Lower leg skin (tissue), 4 donors: ENCODE results near the gene DGKA. TPM values are rescaled to one million over a fixed set of nuclear protein-coding genes. Genes with fewer than 3 reads are reported as not detected.

Experiments used
- DNase-seq, 2 donors: peaks; one replicate each; pipeline ENCODE4 v3.0.0-alpha.2; 2019; ENCODE audit warnings: low spot score in 2 of 2
- H3K4me3 ChIP-seq: fragments of 200-600 bp; sonication (generic); 2 replicates; pipeline ENCODE4 v1.5.1; 2017; ENCODE audit warnings: mild to moderate bottlenecking, low read depth; ENCODE audit not compliant: poor library complexity, severe bottlenecking
- POLR2A ChIP-seq, 2 donors: fragments of 450-650 bp; IDR thresholded peaks; one replicate each; pipeline ENCODE4 v1.6.1; 2016 to 2017; ENCODE audit warnings: antibody characterized with exemption in 2 of 2, mild to moderate bottlenecking in 1 of 2, moderate library complexity in 1 of 2
- WGBS, 2 donors: methylation state at CpG; one replicate each; pipeline ENCODE4 v1.1.5; 2018; 5-methylcytosine and 5-hydroxymethylcytosine counted together
- intact Hi-C: fragments of 100-400 bp; cut with DNase I; formaldehyde crosslinking; loops from one replicate; pipeline ENCODE4 v1.15.0; 2023; ENCODE audit warnings: low total_unique reads
- total RNA-seq, 4 donors: library from RNA; depleted of rRNA; stranded (reverse); fragments of >200 nt; gene quantifications; one replicate each; pipeline ENCODE4 v1.1.0, GENCODE V29; 2016
- TF ChIP-seq, protein P1 (sequence below), 3 donors: fragments of 450-650 bp; IDR thresholded peaks; one replicate each; pipeline ENCODE4 v1.5.1; 2016; ENCODE audit warnings: antibody characterized with exemption in 3 of 3, mild to moderate bottlenecking in 3 of 3, moderate library complexity in 2 of 3

The DGKA gene
- total RNA-seq, 4 donors from 2014 or later: 139 to 354 (median 176) TPM

DNA sequence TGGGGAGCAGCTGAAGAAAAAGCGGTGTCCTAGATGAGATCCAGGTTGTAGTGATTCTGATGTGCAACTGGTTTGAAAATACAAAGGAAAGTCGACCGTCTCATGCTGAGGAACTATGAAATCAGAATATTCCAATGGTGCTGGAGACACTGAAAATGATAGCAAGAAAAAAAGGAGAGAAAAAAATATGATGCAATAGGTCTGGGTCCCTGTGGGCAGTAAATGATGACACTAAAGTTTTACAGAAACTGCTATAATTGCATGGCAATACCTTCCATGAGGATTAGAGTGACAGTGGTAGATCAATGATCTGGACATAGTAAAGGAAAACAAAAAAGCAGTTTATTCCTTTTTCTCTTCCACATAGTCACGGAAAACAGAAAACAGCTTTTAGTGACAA, 5.6 kb upstream of the DGKA start:
- TF ChIP-seq, protein P1, sequence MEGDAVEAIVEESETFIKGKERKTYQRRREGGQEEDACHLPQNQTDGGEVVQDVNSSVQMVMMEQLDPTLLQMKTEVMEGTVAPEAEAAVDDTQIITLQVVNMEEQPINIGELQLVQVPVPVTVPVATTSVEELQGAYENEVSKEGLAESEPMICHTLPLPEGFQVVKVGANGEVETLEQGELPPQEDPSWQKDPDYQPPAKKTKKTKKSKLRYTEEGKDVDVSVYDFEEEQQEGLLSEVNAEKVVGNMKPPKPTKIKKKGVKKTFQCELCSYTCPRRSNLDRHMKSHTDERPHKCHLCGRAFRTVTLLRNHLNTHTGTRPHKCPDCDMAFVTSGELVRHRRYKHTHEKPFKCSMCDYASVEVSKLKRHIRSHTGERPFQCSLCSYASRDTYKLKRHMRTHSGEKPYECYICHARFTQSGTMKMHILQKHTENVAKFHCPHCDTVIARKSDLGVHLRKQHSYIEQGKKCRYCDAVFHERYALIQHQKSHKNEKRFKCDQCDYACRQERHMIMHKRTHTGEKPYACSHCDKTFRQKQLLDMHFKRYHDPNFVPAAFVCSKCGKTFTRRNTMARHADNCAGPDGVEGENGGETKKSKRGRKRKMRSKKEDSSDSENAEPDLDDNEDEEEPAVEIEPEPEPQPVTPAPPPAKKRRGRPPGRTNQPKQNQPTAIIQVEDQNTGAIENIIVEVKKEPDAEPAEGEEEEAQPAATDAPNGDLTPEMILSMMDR (IDR thresholded peaks at IDR 0.05): no peak
- TF ChIP-seq POLR2A (IDR thresholded peaks at IDR 0.05): no peak
- intact Hi-C loops: loop anchor here (10.0 kb wide), 1 partner anchor 91 kb away; no protein-coding TSS in a partner anchor
- no peak overlapping the region for H3K4me3 ChIP-seq
- 71 to 81% methylated on average over 4 of the region's 4 CpGs for WGBS, 2 donors
- no peak for DNase-seq

DNA sequence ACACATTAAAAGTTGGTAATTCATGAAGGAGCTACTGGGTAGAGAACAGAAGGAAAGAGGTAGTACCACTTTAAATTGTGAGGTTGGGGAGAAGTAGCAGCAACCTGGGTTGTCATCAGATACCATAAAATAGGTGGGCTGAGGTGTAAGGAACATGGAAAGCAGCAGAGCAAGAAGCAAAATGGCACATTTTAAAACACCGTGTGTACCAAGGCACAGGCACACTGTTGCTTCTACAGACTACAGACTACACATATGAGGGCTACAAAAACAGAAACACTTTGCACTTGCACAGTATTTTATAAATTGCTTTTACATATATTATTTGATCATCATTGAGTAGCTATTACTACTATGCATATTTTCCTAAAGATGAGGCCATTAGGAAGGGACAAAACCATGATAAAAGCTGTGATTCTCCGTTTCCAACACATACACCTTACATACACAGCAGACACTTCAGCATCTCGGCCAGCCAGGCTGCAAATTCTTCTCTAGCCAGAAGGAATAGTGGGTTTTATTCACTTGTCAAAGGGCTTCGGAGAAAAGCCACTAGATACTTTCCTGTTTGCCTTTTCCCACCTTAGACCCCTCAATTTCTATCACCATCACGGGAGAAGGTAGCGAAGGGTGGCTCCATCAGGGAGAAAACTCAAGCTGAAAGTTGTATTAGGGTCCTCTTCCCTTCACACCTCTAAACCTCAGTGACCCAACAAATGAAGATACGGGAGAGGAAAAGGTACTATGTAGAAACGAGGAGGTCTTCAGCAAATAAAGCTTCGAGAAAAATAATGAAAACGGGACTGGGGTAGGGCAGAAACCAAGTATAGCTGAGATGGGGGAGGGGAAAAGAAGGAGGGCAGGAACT, 4.9 kb upstream of the DGKA start:
- WGBS, 2 donors: 10 to 11% methylated on average over 10 of the region's 10 CpGs
- intact Hi-C loops: loop anchor here (10.0 kb wide), 1 partner anchor 91 kb away; no protein-coding TSS in a partner anchor
- peak overlapping the region; percentile 73 for H3K4me3 ChIP-seq
- no peak for TF ChIP-seq POLR2A (IDR thresholded peaks at IDR 0.05)
- TF ChIP-seq, protein P1 (IDR thresholded peaks at IDR 0.05): no peak
- peak in 1 of 2 donors; percentile 29 for DNase-seq

DNA sequence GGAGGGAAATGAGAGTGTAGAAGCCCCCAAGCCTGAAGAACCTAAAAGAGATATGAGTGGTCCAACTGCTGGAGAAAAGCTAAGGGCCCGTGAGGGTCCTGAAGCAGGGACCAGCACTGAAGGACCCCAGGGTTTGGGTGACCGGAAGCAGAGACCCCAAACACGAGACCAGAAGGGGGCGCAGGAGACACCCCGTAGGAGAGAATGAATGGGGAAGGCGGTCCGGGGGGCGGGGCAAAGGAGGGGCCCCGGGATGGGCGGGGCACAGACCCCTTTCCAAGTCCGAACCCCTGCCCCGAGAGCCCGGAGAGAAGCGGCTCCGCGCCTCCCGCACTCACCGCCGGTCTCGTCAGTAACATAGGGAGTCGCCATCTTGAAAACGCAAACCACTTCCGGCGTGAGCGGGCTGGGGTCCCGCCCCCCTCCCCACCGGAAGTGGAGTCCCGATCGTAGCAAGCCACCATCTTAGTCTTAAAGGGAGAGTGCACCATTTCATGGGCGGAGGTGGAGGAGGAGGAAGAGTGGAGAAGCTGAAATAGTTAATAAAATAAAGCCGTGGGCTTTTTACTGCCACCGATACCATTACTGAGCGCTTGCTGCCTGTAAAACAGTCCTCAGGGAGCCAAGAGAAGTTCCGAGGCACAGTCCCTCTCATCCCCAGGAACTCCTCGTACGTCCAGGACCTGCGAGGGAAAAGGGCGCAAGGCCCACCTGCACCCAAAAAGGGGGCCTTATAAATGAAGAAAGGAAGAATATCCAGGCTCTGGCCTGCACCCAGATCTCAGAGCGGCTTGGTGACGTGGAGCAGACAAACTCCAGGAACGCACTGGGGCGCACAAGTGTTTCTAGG, 4.0 kb upstream of the DGKA start:
- no peak for TF ChIP-seq POLR2A (IDR thresholded peaks at IDR 0.05)
- TF ChIP-seq, protein P1 (IDR thresholded peaks at IDR 0.05): peak in 1 of 3 donors; percentile 77
- DNase-seq: peak; percentile 89 to 97
- WGBS, 2 donors: 1% methylated on average over 39 to 42 of the region's 42 CpGs
- peak overlapping the region; percentile 73 for H3K4me3 ChIP-seq
- intact Hi-C loops: loop anchor here (10.0 kb wide), 1 partner anchor 92 kb away; no protein-coding TSS in a partner anchor

DNA sequence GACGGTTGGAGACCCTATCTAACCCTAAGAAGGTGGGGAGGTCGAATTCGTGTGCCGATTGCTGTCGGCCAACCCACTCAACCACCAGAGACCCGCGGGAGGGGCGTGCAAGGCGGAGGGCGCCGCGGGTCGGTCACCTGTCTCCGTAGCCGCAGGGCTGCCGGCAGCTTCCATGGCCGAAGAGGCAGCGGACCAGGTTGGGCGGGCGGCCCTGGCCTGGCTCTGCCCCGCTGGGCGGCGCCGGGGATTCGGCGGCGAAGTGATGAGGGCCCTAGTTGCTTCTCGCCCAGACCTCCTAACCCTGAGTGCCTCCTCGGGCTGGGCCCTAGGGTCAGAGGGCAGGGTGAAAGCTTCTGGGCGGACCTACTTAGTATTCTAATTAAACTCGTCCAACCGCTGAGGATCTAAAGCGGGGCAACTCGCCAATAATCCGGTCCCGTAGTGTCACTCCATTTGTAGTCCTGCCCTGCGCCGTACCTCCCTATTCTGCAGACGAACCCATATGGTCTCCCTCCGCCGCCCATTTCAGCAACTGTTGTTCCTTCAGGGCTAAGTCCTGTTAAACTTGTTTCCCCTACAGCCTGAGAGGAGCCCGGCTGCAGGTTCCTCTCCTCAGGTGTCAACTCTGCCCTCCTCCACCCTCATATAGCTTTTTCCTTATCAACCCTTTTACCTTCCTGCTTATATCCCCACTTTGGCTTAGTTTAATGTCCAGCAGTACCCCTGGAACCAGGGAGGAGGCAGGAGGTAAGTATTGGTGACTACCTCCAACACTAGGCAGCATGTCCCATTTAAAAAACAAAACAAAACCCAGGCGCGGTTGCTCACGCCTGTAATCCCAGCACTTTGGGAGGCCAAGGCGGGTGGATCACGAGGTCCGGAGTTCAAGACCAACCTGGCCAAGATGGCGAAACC, 3.1 kb upstream of the DGKA start, which contains the start of gene PYM1:
TSS of gene PYM1 (minus strand) at position 307 of the 915 bp plus-strand sequence. CDS start at position 174, 133 bp downstream.
- WGBS, 2 donors: 7 to 10% methylated on average over 29 to 35 of the region's 49 CpGs
- TF ChIP-seq POLR2A (IDR thresholded peaks at IDR 0.05): no peak
- TF ChIP-seq, protein P1 (IDR thresholded peaks at IDR 0.05): no peak
- intact Hi-C loops: loop anchor here (10.0 kb wide), 1 partner anchor 93 kb away; no protein-coding TSS in a partner anchor
- peak within 1 kb of the TSS; percentile 73 for H3K4me3 ChIP-seq
- peak; percentile 91 to 97 for DNase-seq
